ENCODE measurements around the gene MAX. TPM values are rescaled to one million over a fixed set of nuclear protein-coding genes. Genes with fewer than 3 reads are reported as not detected.

Gene MAX
- total and polyA plus RNA-seq, 2 of the 8 experiments (the other 6 are each of a cell fraction or from before 2014, with no cell fraction given): 36.9 to 65.1 TPM

- TF ChIP-seq MAX (IDR thresholded peaks at IDR 0.05) (no peak), SAP30 (IDR thresholded peaks at IDR 0.05; ENCODE audit: insufficient read depth, insufficient replicate concordance, low read length) (no peak), SIRT6 (IDR thresholded peaks at IDR 0.05; ENCODE audit: low read length) (no peak), TBP (IDR thresholded peaks at IDR 0.05; ENCODE audit: low read depth, low read length) (no peak), POLR2AphosphoS5 (IDR thresholded peaks at IDR 0.05; ENCODE audit: low read depth, low read length) (no peak), EGR1 (IDR thresholded peaks at IDR 0.05; ENCODE audit: borderline replicate concordance, low read depth, low read length) (no peak)
These were observed 44.6 kb downstream of the MAX start (continued) for GRCh38 chr14:65057695-65058094.
